Mucosa of stomach (tissue), 1 donor: ENCODE results near the gene AGK.
A peak's percentile ranks its signal among the peaks of the same experiment; 100 is the strongest.

Source experiments
- H3K27me3 ChIP-seq: one replicate; pipeline ENCODE4 v1.7.0; 2013; ENCODE audit warnings: mild to moderate bottlenecking, low read length; ENCODE audit not compliant: control insufficient read depth, insufficient read depth
- H3K36me3 ChIP-seq: one replicate; pipeline ENCODE4 v1.7.0; 2013; ENCODE audit warnings: low read length; ENCODE audit not compliant: control insufficient read depth, insufficient read depth
- H3K4me1 ChIP-seq: one replicate; pipeline ENCODE4 v1.7.0; 2013; ENCODE audit warnings: mild to moderate bottlenecking, low read length; ENCODE audit not compliant: control insufficient read depth, insufficient read depth
- H3K4me3 ChIP-seq: one replicate; pipeline ENCODE4 v1.7.0; 2013; ENCODE audit warnings: low read length
- H3K9ac ChIP-seq: one replicate; pipeline ENCODE4 v1.7.0; 2013; ENCODE audit warnings: mild to moderate bottlenecking, low read length, moderate library complexity
- H3K9me3 ChIP-seq: one replicate; pipeline ENCODE4 v1.7.0; 2013; ENCODE audit warnings: mild to moderate bottlenecking, low read length, moderate library complexity; ENCODE audit not compliant: control insufficient read depth
- donor health status: Pancreatic carcinoma.

Gene AGK

DNA sequence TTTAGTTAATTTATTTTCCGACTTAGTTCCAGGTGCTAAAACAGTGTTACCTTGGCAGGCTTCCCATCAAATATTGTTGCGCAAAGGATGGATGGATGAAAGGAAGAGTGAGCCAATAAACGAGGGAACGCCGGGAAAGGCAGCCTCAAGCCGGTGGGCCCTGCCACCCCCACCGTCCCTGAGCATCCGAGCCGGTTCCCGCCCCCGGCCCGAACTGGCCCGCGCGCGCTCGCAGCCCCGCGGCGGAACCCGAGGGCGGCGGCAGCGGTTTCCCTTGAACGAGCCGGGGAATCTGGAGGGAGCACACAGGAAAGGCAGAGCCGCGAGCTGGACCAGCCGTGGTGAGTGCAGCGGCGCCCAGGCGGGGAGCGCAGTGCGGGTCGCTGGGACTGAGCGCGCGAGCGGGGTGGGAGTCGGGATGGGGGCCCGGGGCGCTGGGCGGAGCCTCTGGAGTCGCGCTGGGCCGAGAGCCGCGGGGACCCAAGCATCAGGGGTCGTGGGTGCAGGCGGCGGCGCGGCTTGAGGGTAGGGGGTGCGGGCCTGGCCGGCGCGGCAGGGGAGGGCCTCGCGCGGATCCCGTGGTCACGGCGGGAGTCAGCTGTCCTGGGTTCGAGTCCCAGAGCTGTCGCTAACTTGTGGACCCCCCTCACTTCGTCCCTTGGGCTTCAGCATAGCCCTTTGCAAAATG is at the start of gene AGK:
Gene AGK, plus strand, starts transcription at position 317 of the 688 bp plus-strand sequence. CDS start 4,057 bp downstream, outside the sequence.
- H3K27me3 ChIP-seq = no peaks in the 10 kb centered on the region
- no peaks in the 10 kb centered on the region for H3K9me3 ChIP-seq
- H3K9ac ChIP-seq = peak within 1 kb of the TSS; percentile 81
- H3K4me3 ChIP-seq = peak within 1 kb of the TSS; percentile 86
- no peaks in the 10 kb centered on the region for H3K36me3 ChIP-seq
- peaks cover 6% of the 10 kb centered on the region for H3K4me1 ChIP-seq

DNA sequence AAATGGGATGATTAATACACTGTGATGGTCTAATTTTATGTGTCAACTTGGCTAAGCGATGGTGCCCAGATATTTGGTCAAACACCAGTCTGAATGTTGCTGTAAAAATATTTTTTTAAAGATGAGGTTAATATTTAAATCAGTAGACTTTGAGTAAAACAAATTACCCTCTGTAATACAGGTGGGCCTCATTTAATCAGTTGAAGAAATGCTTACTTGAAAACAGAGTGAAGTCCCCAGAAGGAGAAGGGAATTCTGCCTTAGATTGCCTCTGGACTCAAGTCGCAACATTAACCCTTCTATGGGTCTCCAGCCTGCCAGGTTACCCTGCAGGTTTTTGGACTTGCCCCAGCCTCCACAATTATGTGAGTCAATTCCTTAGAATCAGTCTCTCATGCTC is 49.8 kb upstream of the AGK start:
- Histone ChIP-seq H3K9me3 (no peaks in the 10 kb centered on the region), H3K27me3 (no peaks in the 10 kb centered on the region), H3K4me1 (no peaks in the 10 kb centered on the region), H3K9ac (no peak overlapping the region), H3K4me3 (no peak overlapping the region), H3K36me3 (no peaks in the 10 kb centered on the region)

DNA sequence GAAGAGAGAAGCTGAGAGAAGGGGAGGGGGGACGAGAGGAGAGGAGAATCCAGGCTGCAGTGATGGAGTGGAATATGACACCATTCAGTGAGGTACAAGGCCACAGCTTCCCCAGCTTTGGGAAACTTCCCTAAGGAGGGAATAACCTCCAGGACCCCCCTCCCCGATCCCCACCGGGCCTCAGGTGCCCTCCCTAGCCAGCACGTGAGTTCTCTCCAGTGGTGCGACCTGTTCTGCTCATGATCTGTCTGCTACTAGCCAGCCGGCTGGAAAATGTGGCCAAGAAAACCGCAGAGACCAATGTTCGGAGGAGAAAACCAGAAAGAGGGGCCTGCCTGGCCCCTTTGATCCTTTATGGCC is 39.9 kb upstream of the AGK start:
- Histone ChIP-seq H3K9me3 (no peaks in the 10 kb centered on the region), H3K4me1 (peaks cover 8% of the 10 kb centered on the region), H3K27me3 (peaks cover 27% of the 10 kb centered on the region), H3K4me3 (no peak overlapping the region), H3K9ac (peak overlapping the region; percentile 22), H3K36me3 (no peaks in the 10 kb centered on the region)

DNA sequence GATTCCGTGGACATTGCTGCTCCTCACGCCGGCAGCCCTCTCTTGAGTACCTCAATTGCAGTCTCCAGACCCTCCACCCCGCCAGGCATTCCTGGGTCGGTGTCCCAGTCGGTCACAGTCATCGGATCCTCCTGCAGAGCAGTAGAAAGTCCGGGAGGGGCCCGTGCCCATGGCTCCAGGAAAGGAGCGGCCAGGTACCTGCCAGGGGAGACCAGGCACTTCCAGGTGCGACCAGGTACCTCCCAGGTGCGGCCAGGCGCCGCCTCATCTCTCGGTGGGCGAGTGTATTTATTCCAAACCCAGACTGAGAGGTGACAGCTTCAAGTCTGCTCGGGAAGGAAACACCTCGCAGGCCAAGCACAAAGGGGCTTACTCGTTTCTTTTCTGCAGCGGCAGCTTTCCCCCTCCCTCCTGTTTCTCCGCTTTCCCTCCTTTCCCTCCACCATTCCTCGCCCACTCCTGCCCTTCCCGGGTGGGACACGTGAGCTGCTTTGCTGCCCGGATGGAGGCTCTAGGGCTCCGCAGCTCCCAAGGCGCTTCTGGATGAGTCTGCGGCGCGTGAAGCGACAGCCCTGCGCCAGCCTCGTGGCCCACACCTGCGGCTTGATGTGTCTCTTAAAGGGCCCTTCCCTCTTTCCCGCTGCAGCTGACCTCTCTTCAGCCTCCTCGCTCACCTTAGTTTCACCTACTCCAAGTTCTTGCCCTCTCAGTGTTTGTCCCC is 39.4 kb upstream of the AGK start:
- H3K36me3 ChIP-seq = no peaks in the 10 kb centered on the region
- peak overlapping the region; percentile 22 for H3K9ac ChIP-seq
- peaks cover 27% of the 10 kb centered on the region for H3K27me3 ChIP-seq
- no peaks in the 10 kb centered on the region for H3K9me3 ChIP-seq
- H3K4me1 ChIP-seq = peaks cover 8% of the 10 kb centered on the region
- no peak overlapping the region for H3K4me3 ChIP-seq

DNA sequence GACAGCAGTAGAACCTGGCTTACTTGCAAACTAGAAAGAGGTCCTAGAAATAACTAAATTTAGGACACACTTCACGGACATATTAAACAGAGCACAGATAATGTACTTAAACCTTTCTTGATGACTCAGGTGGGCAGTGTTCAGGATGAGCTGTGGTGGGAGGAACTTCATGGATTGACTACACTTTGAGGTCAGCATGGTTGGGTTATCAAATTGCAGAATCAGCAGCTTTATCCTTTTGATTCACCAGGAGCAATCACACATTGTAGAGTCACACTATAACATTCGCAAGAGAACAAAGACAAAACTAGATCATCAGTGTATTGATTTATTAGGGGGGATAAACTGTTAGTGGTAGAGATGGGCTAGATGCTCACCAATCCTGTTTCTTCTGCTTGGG is 38.6 kb upstream of the AGK start:
- Histone ChIP-seq H3K36me3 (no peaks in the 10 kb centered on the region), H3K4me3 (no peak overlapping the region), H3K9ac (no peak overlapping the region), H3K9me3 (no peaks in the 10 kb centered on the region), H3K4me1 (peaks cover 8% of the 10 kb centered on the region), H3K27me3 (peaks cover 27% of the 10 kb centered on the region)

GRCh38 chr7:141513720-141514119 is 37.5 kb upstream of the AGK start:
- Histone ChIP-seq H3K4me3 (no peak overlapping the region), H3K9ac (no peak overlapping the region), H3K27me3 (peaks cover 27% of the 10 kb centered on the region), H3K4me1 (peaks cover 8% of the 10 kb centered on the region), H3K36me3 (no peaks in the 10 kb centered on the region), H3K9me3 (no peaks in the 10 kb centered on the region)

GRCh38 chr7:141515941-141516340 is 35.3 kb upstream of the AGK start:
- Histone ChIP-seq H3K27me3 (peaks cover 27% of the 10 kb centered on the region), H3K9me3 (no peaks in the 10 kb centered on the region), H3K9ac (no peak overlapping the region), H3K36me3 (no peaks in the 10 kb centered on the region), H3K4me3 (no peak overlapping the region), H3K4me1 (peaks cover 8% of the 10 kb centered on the region)

GRCh38 chr7:141519623-141520022 is 31.6 kb upstream of the AGK start:
- Histone ChIP-seq H3K36me3 (no peaks in the 10 kb centered on the region), H3K4me3 (no peak overlapping the region), H3K27me3 (peaks cover 6% of the 10 kb centered on the region), H3K9me3 (no peaks in the 10 kb centered on the region), H3K9ac (no peak overlapping the region), H3K4me1 (no peaks in the 10 kb centered on the region)

- no peaks in the 10 kb centered on the region for H3K27me3 ChIP-seq
- H3K36me3 ChIP-seq = no peaks in the 10 kb centered on the region
- H3K9ac ChIP-seq = no peak overlapping the region
- H3K9me3 ChIP-seq = no peaks in the 10 kb centered on the region
- H3K4me3 ChIP-seq = no peak overlapping the region
- no peaks in the 10 kb centered on the region for H3K4me1 ChIP-seq
Observed at GRCh38 chr7:141522657-141523342, 28.4 kb upstream of the AGK start.

DNA sequence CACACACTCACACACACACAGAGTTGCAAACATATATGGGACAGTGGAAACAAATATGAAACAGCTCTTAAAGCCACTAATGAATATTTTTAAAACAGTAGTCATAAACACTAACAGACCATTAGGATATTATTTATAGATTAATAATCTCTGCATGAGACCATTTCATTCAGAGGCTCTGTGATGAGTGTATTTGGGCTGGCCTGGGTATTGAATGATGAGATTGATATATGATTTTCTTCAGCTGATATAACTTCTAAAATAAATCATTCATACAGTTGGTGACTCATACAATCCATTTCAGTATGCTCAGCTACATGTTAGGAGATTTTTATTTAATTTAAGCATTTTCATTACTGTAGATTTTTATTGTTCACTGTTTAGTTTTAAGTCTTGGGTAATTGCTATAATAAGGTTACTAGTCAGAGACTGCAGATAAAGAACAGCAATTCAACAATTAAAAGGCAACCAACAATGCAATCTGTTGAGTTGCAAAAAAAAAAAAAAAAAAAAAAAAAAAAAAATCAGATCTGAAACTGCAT is 25.2 kb upstream of the AGK start:
- H3K27me3 ChIP-seq = no peaks in the 10 kb centered on the region
- no peak overlapping the region for H3K4me3 ChIP-seq
- no peaks in the 10 kb centered on the region for H3K4me1 ChIP-seq
- H3K36me3 ChIP-seq = no peaks in the 10 kb centered on the region
- H3K9ac ChIP-seq = no peak overlapping the region
- H3K9me3 ChIP-seq = no peaks in the 10 kb centered on the region

DNA sequence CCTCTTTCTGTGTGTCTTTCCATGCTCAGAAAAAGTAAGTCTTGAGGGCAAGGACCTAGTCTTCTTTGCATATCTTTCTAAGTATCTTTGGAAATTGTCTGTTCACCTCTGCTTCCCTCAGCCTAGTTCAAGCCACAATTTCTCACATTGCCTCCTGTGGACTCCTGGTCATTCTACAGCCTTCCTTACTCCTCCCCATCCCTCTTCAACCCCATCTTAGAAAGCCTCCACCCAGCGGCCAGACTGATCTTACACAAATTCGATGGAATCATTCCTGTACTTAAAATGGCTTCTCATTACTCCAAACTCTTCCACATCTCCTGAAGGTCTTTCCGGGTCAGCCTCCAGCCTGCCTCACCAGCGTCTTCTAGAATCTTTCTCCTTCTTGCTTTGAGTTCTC is 24.1 kb upstream of the AGK start:
- no peak overlapping the region for H3K4me3 ChIP-seq
- H3K4me1 ChIP-seq = no peaks in the 10 kb centered on the region
- no peaks in the 10 kb centered on the region for H3K36me3 ChIP-seq
- no peaks in the 10 kb centered on the region for H3K27me3 ChIP-seq
- H3K9me3 ChIP-seq = no peaks in the 10 kb centered on the region
- H3K9ac ChIP-seq = no peak overlapping the region

- Histone ChIP-seq H3K27me3 (no peaks in the 10 kb centered on the region), H3K36me3 (no peaks in the 10 kb centered on the region), H3K9ac (no peak overlapping the region), H3K9me3 (no peaks in the 10 kb centered on the region), H3K4me3 (no peak overlapping the region), H3K4me1 (no peaks in the 10 kb centered on the region)
Observed at GRCh38 chr7:141528399-141528798, 22.8 kb upstream of the AGK start.
